Measurements from ENCODE around the gene NUDT8. TPM values are rescaled to one million over a fixed set of nuclear protein-coding genes. Genes with fewer than 3 reads are reported as not detected.

Gene NUDT8
- total RNA-seq, 1 donor from 2014 or later: 14.2 TPM

DNA sequence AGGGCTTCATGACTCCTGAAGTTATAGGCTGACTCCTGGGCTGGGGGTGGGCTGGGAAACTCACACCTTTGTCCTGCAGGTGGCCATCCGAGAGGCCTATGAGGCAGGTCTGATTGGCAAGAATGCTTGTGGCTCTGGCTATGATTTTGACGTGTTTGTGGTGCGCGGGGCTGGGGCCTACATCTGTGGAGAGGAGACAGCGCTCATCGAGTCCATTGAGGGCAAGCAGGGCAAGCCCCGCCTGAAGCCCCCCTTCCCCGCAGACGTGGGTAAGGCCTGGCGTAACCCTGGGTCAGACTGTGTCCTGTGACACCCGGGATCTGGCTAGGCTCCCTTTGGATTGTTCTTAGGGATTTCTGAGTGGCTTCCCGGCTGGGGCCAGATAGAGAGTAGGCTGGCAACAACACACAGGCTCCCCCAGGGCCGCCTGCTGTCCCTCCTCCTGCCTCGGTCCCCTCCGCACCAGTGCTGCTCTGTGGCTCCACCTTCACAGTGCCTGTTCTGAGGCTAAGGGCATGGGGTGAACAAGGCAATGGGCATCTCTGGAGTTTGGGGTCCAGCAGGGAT, 19.4 kb downstream of the NUDT8 start:
- FAIRE-seq (no peak), DNase-seq (ENCODE audit: low read depth) (no peak)
- TF ChIP-seq, protein P1, sequence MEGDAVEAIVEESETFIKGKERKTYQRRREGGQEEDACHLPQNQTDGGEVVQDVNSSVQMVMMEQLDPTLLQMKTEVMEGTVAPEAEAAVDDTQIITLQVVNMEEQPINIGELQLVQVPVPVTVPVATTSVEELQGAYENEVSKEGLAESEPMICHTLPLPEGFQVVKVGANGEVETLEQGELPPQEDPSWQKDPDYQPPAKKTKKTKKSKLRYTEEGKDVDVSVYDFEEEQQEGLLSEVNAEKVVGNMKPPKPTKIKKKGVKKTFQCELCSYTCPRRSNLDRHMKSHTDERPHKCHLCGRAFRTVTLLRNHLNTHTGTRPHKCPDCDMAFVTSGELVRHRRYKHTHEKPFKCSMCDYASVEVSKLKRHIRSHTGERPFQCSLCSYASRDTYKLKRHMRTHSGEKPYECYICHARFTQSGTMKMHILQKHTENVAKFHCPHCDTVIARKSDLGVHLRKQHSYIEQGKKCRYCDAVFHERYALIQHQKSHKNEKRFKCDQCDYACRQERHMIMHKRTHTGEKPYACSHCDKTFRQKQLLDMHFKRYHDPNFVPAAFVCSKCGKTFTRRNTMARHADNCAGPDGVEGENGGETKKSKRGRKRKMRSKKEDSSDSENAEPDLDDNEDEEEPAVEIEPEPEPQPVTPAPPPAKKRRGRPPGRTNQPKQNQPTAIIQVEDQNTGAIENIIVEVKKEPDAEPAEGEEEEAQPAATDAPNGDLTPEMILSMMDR (IDR thresholded peaks at IDR 0.05; ENCODE audit: insufficient read depth, low read length, severe bottlenecking): no peak
- Histone ChIP-seq H3K36me3 (ENCODE audit: control insufficient read depth, insufficient read depth, low read length) (peaks cover 26% of the 10 kb centered on the region), H3K27me3 (ENCODE audit: control insufficient read depth, insufficient read depth, low read length) (no peaks in the 10 kb centered on the region), H3K4me3 (ENCODE audit: low read depth, low read length) (no peak overlapping the region)

DNA sequence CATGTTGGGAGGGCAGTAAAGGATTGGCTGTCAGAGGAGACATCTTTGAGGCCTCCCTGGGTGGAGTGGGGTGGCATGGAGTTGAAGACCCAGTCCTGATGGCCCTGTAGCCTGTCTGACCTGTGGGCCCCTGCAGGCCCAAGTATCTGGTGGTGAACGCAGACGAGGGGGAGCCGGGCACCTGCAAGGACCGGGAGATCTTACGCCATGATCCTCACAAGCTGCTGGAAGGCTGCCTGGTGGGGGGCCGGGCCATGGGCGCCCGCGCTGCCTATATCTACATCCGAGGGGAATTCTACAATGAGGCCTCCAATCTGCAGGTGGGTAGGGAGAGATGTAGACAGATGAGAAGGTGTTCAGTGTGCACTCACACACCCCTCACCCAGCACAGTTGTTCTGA, 20.4 kb downstream of the NUDT8 start:
- FAIRE-seq: no peak
- no peak for DNase-seq (ENCODE audit: low read depth)
- Histone ChIP-seq H3K4me3 (ENCODE audit: low read depth, low read length) (no peak overlapping the region), H3K27me3 (ENCODE audit: control insufficient read depth, insufficient read depth, low read length) (no peaks in the 10 kb centered on the region), H3K36me3 (ENCODE audit: control insufficient read depth, insufficient read depth, low read length) (peaks cover 26% of the 10 kb centered on the region)
- TF ChIP-seq, protein P1 (IDR thresholded peaks at IDR 0.05; ENCODE audit: insufficient read depth, low read length, severe bottlenecking): no peak

DNA sequence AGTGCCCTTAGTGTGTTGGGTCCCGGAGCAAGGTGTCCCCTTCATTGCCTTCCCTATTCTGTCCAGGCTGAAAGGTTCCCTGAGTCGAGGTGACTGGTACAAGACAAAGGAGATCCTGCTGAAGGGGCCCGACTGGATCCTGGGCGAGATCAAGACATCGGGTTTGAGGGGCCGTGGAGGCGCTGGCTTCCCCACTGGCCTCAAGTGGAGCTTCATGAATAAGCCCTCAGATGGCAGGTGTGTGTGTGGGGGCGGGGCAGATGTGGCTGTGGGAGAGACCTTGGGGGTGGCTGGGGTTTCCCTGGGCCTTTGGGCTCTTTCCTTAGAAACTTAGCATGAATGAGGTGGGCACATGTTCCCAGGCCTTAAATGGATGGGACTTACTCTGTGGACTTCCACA, 21.3 kb downstream of the NUDT8 start:
- FAIRE-seq: no peak
- TF ChIP-seq, protein P1 (IDR thresholded peaks at IDR 0.05; ENCODE audit: insufficient read depth, low read length, severe bottlenecking): no peak
- no peak for DNase-seq (ENCODE audit: low read depth)
- no peaks in the 10 kb centered on the region for H3K27me3 ChIP-seq (ENCODE audit: control insufficient read depth, insufficient read depth, low read length)
- no peak overlapping the region for H3K4me3 ChIP-seq (ENCODE audit: low read depth, low read length)
- peaks cover 26% of the 10 kb centered on the region for H3K36me3 ChIP-seq (ENCODE audit: control insufficient read depth, insufficient read depth, low read length)

DNA sequence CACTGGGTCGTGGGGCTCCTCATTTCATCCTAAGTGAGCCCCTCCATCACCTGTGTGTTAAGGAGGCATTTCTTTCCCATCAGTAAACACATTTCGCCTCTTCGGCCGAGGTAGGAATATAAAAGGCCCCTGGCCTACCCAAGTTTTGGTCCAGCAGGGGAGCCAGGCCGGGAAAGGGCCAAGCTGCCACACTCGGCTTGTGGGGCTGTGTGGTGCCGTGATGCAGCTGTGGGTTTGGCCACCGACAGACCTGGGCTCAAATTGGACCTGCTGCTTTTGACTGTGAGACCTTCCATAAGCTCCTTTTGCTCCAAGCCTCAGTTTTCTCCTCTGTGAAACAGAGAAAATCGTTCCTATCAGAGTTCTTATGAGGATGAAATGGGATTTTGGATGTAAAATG, 22.2 kb downstream of the NUDT8 start:
- DNase-seq (ENCODE audit: low read depth) (no peak), FAIRE-seq (no peak)
- Histone ChIP-seq H3K36me3 (ENCODE audit: control insufficient read depth, insufficient read depth, low read length) (peaks cover 24% of the 10 kb centered on the region), H3K4me3 (ENCODE audit: low read depth, low read length) (peak overlapping the region; percentile 97), H3K27me3 (ENCODE audit: control insufficient read depth, insufficient read depth, low read length) (no peaks in the 10 kb centered on the region)
- TF ChIP-seq, protein P1 (IDR thresholded peaks at IDR 0.05; ENCODE audit: insufficient read depth, low read length, severe bottlenecking): no peak

DNA sequence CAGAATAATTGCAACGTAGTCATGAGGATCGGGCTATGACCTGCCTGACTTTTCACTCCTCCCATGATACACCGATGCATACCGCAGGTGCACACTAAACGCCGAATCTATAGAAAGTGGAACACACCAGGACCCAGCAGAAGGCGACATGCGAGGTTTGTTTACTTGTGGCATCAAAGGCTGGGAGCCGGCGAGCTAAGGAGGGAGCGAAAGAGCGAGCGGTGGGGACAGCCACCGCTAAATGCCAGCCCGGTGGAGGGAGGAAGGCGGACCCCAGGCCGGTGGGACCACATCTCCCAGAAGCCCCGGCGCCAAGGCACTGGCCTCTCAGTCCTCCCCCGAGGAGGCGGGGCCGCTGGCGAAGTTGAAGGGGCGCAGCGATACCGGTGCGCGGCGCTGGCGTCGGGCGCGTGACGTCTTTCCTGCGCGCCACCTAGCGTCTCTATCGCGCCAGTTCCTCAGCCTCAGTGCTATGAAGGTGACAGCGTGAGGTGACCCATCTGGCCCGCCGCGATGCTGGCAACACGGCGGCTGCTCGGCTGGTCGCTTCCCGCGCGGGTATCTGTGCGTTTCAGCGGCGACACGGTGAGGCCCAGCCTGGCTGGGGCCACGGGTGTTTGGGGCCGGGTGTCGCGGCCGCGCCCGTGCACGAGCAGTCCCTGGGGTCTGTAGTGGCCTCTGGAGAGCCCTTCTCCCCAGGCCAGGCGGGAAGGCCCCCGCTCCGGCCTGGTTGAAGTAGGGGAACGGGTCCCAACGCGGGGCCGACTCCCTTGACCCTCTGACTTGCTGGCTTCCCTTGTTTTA, 23.0 kb downstream of the NUDT8 start, which contains the start of gene NDUFV1:
Gene NDUFV1 (plus strand): TSS at position 445 of the 804 bp plus-strand sequence. CDS start 69 bp downstream, at position 514.
- TF ChIP-seq, protein P1 (IDR thresholded peaks at IDR 0.05; ENCODE audit: insufficient read depth, low read length, severe bottlenecking): peak; percentile 80
- FAIRE-seq (no peak), DNase-seq (ENCODE audit: low read depth) (peak; percentile 77)
- Histone ChIP-seq H3K36me3 (ENCODE audit: control insufficient read depth, insufficient read depth, low read length) (peaks cover 23% of the 10 kb centered on the region), H3K4me3 (ENCODE audit: low read depth, low read length) (peak within 1 kb of the TSS; percentile 97), H3K27me3 (ENCODE audit: control insufficient read depth, insufficient read depth, low read length) (no peaks in the 10 kb centered on the region)
